ENCODE data around the gene EPN2. TPM values are rescaled to one million over a fixed set of nuclear protein-coding genes. Genes with fewer than 3 reads are reported as not detected.

The EPN2 gene
- total RNA-seq, 2 experiments from 2014 or later = 3.2 to 4.6 TPM

DNA sequence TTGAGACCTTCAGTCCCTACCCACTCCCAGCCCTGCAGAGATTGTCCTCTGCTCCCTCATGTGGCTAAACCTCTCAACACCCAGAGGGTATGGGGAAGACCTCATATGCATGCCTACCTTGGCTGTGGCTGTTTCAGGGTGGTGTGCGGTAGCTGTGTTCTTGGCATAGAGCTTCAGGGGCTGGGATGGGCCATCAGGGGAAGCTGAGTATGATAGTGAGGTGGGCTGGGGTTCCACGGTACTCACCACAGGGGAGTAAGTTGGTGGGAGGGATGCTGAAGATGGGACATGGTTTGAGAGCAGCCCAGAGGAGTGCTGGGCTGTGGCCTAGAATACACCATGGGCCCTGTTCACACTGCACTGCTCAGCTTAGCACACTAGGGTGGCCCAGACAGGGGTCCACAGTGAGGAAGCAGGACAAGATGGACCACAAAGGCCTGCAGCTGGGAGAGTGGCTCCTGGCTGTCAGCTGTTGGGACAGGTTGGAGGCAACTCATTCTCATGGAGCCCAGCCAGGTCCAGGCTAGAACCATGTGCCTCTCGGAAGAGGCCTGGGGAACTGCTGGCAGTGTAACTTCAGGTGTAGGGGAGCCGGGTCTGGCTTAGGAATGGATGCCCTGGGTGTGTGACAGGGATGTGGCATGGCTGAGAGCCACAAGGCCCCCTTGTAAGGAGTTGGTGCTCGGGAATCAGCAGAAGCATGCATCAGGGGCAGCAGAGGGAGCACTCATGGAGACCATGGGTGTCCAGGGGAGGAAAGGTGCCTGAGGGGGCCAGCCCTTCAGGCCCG lies 146.7 kb downstream of the EPN2 start:
- Mint-ChIP-seq H3K9me3 (no peaks in the 10 kb centered on the region), H3K36me3 (ENCODE audit: low read depth) (peaks cover 27% of the 10 kb centered on the region), H3K27ac (no peak overlapping the region), H3K4me3 (no peak overlapping the region), H3K27me3 (no peaks in the 10 kb centered on the region), H3K4me1 (ENCODE audit: low read depth) (peaks cover 20% of the 10 kb centered on the region)
- intact Hi-C loops (cut with micrococcal nuclease) = no loop called here
- ATAC-seq (no peak), DNase-seq (no peak)
- ChIA-PET POLR2A (interaction anchor here (0.5 kb wide), 1 partner anchor 9 kb away, joined by 3 read pairs; no protein-coding TSS in a partner anchor), CTCF (interaction anchor here (0.6 kb wide), 1 partner anchor 21 kb away, joined by 3 read pairs; the partner anchor contains the start of gene B9D1)
- TF ChIP-seq, protein P1, sequence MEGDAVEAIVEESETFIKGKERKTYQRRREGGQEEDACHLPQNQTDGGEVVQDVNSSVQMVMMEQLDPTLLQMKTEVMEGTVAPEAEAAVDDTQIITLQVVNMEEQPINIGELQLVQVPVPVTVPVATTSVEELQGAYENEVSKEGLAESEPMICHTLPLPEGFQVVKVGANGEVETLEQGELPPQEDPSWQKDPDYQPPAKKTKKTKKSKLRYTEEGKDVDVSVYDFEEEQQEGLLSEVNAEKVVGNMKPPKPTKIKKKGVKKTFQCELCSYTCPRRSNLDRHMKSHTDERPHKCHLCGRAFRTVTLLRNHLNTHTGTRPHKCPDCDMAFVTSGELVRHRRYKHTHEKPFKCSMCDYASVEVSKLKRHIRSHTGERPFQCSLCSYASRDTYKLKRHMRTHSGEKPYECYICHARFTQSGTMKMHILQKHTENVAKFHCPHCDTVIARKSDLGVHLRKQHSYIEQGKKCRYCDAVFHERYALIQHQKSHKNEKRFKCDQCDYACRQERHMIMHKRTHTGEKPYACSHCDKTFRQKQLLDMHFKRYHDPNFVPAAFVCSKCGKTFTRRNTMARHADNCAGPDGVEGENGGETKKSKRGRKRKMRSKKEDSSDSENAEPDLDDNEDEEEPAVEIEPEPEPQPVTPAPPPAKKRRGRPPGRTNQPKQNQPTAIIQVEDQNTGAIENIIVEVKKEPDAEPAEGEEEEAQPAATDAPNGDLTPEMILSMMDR (IDR thresholded peaks at IDR 0.05) = no peak

DNA sequence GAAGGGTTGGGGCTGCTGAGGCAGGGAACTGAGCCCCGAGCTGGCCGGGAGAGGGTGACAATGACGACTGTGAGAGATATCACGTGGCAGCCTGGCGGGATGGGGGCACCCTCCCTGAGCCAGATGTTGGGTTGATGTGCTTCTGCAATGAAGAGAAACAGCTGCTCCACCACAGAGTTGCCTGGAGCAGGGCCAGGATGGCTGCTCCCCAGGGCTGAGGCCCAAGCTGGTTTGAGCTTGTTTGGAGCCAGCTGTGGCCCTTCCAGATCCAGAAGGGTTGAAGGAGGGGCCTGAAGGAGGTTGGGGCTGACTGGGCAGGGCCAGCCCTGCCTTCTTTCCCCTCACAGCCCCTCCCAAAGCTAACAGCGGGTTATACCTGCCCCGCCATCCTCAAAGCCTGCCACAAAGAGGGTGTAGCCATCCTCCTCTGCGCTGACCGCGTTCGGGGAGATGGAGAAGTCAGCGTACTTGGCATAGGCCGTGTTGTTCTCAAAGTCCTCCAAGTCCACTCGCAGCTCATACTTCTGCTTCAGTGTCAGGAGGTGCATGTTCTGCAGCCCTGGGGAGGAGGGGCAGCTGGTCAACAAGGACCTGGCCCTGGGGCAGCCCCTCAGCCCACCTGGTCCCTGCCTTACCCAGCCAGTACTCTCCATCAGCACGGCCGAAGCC lies 147.7 kb downstream of the EPN2 start:
- ChIA-PET POLR2A (interaction anchor here (0.6 to 0.7 kb wide), 2 partner anchors 21 to 119 kb away, joined by 3 read pairs; no protein-coding TSS in a partner anchor), CTCF (interaction anchor here (0.6 to 1.3 kb wide), 3 partner anchors 22 to 62 kb away, joined by 3 to 4 read pairs (median 3); partner anchors contain the start of gene B9D1)
- Mint-ChIP-seq H3K4me3 (no peak overlapping the region), H3K27ac (no peak overlapping the region), H3K9me3 (no peaks in the 10 kb centered on the region), H3K4me1 (ENCODE audit: low read depth) (peaks cover 16% of the 10 kb centered on the region), H3K27me3 (no peaks in the 10 kb centered on the region), H3K36me3 (ENCODE audit: low read depth) (peaks cover 22% of the 10 kb centered on the region)
- TF ChIP-seq, protein P1 (IDR thresholded peaks at IDR 0.05) = no peak
- DNase-seq (no peak), ATAC-seq (no peak)
- intact Hi-C loops (cut with micrococcal nuclease) = no loop called here

DNA sequence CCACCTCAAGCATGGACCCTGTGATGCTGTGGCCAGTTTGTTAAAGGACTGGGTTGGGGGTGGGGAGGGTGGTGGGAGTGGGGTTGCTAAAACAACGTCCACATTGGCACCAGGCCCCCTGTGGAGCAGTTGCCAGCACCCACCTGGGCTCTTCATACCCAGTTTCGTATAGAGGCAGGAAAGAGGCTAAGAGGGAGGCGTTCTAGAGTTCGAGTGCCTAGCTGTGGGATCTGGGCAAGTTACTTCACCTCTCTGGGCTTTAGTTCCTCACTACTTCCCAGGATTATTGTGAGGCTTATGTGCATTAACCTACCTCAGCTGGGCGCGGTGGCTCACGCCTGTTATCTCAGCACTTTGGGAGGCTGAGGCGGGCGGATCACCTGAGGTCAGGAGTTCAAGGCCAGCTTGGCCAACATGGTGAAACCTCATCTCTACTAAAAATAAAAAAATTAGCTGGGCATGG lies 148.4 kb downstream of the EPN2 start:
- H3K4me1 Mint-ChIP-seq (ENCODE audit: low read depth) = peaks cover 14% of the 10 kb centered on the region
- H3K4me3 Mint-ChIP-seq = no peak overlapping the region
- no peaks in the 10 kb centered on the region for H3K27me3 Mint-ChIP-seq
- peaks cover 15% of the 10 kb centered on the region for H3K36me3 Mint-ChIP-seq (ENCODE audit: low read depth)
- DNase-seq (no peak), ATAC-seq (no peak)
- intact Hi-C loops (cut with micrococcal nuclease) = no loop called here
- H3K27ac Mint-ChIP-seq = no peak overlapping the region
- POLR2A ChIA-PET = interaction anchor here (0.7 kb wide), 1 partner anchor 21 kb away, joined by 3 read pairs; no protein-coding TSS in a partner anchor
- TF ChIP-seq, protein P1 (IDR thresholded peaks at IDR 0.05) = no peak
- CTCF ChIA-PET = interaction anchor here (1.0 to 1.3 kb wide), 2 partner anchors 23 to 43 kb away, joined by 3 to 4 read pairs; partner anchors contain the start of gene B9D1
- H3K9me3 Mint-ChIP-seq = no peaks in the 10 kb centered on the region

Small RNAs within 50 kb of the gene (microRNA-seq; reads per million reads assigned to microRNA genes)
- 224 reads per million, percentile 75 among the genes with 10 or more reads in this experiment for gene MIR1180 (ENCODE audit: borderline microRNAs expressed, borderline replicate concordance)

Other genes starting within 250 kb of the EPN2 start
- 10 to 100 TPM; 11.9 to 12.1 TPM for gene FAM83G, start 232.6 kb upstream of the EPN2 start, total RNA-seq
- gene GRAP, start 190.4 kb upstream of the EPN2 start, total RNA-seq = 10 to 100 TPM; 11.9 to 12.2 TPM
- gene GRAPL, start 109.8 kb upstream of the EPN2 start, total RNA-seq = 1 to 10 TPM; 5.1 to 6.5 TPM
- gene B9D1, start 125.4 kb downstream of the EPN2 start, total RNA-seq = 1 to 10 TPM; 7.2 to 9.4 TPM
- 10 to 100 TPM; 25.1 to 27.1 TPM for gene MAPK7, start 141.1 kb downstream of the EPN2 start, total RNA-seq
- under 1 TPM; 0.47 to 0.70 TPM for gene MFAP4, start 149.8 kb downstream of the EPN2 start, total RNA-seq
- gene RNF112, start 173.9 kb downstream of the EPN2 start, total RNA-seq = under 1 TPM; 0.34 to 0.63 TPM

All from activated CD8-positive, alpha-beta T cell treated with anti-CD3 and anti-CD28 coated beads for 36 hours (primary cell).